Suprapubic skin (tissue), 4 donors: Measurements from ENCODE around the gene HLCS. TPM values are rescaled to one million over a fixed set of nuclear protein-coding genes. Genes with fewer than 3 reads are reported as not detected.

Experiments
- DNase-seq, 2 donors: peaks; one replicate each; pipeline ENCODE4 v3.0.0-alpha.2; 2019; ENCODE audit warnings: low spot score in 2 of 2
- H3K27ac ChIP-seq: fragments of 200-600 bp; sonication (generic); one replicate; pipeline ENCODE4 v1.5.1; 2019
- H3K27me3 ChIP-seq: fragments of 200-600 bp; sonication (generic); one replicate; pipeline ENCODE4 v1.5.1; 2019
- H3K36me3 ChIP-seq: fragments of 200-600 bp; sonication (generic); one replicate; pipeline ENCODE4 v1.5.1; 2019
- H3K4me1 ChIP-seq: fragments of 200-600 bp; sonication (generic); one replicate; pipeline ENCODE4 v1.5.1; 2019
- H3K4me3 ChIP-seq: fragments of 200-600 bp; sonication (generic); one replicate; pipeline ENCODE4 v1.5.1; 2019; ENCODE audit warnings: mild to moderate bottlenecking
- H3K9me3 ChIP-seq: fragments of 200-600 bp; sonication (generic); one replicate; pipeline ENCODE4 v1.5.1; 2019
- EP300 ChIP-seq: sonication (generic); formaldehyde crosslinking; IDR thresholded peaks from one replicate; pipeline ENCODE4 v1.6.1; 2017; ENCODE audit warnings: antibody characterized with exemption
- POLR2A ChIP-seq, 2 donors: fragments of 450-650 bp; IDR thresholded peaks; one replicate each; pipeline ENCODE4 v1.6.1; 2017; ENCODE audit warnings: antibody characterized with exemption in 2 of 2, mild to moderate bottlenecking in 2 of 2, moderate library complexity in 2 of 2
- POLR2AphosphoS5 ChIP-seq, 3 donors: sonication (generic); formaldehyde crosslinking; IDR thresholded peaks; one replicate each; pipeline ENCODE4 v1.6.1; 2017; ENCODE audit warnings: antibody characterized with exemption in 3 of 3
- WGBS: methylation state at CpG from one replicate; pipeline ENCODE4 v1.1.5; 2018; 5-methylcytosine and 5-hydroxymethylcytosine counted together
- total RNA-seq, 4 donors: library from RNA; depleted of rRNA; stranded (reverse); fragments of >200 nt; gene quantifications; one replicate each; pipeline ENCODE4 v1.1.0, GENCODE V29; 2016
- TF ChIP-seq, protein P1 (sequence below), 2 donors: fragments of 200-600 bp in 1 of 2; fragments of 450-650 bp in 1 of 2; sonication (generic) in 1 of 2; IDR thresholded peaks; one replicate each; pipeline ENCODE4 v1.5.1; 2016 to 2019; ENCODE audit warnings: antibody characterized with exemption in 2 of 2, mild to moderate bottlenecking in 1 of 2, moderate library complexity in 1 of 2

Gene HLCS
- total RNA-seq, 4 donors from 2014 or later, result 8.4 to 16.1 (median 11.5) TPM

DNA sequence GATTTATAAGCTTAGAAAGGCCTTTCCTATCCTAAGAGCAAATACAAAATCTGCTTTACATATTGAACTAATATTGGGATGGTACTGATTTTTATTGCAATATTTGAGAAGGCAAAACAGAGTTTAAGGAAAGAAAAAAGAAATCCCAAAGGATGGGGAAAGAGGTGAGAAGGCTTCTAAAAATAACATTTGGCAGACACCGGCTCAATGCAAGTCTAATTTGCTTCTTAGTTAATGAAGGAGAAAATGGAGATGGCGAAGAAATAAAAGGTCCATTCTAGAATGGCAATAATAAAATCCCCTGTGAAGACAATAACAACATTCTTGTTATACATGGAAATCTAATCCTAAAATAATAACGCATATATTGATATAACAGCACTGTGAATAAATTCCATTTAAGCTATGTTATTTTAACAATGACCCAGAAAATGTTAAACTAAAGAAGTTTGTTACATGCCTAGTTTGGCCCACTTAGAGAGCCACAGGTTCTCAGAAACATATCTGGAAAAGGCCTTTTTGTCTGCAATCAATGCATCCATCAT lies 117.7 kb downstream of the HLCS start:
- Histone ChIP-seq H3K9me3 (no peaks in the 10 kb centered on the region), H3K27ac (no peak overlapping the region), H3K36me3 (no peaks in the 10 kb centered on the region), H3K4me1 (peaks cover 3% of the 10 kb centered on the region), H3K4me3 (no peak overlapping the region), H3K27me3 (no peaks in the 10 kb centered on the region)
- DNase-seq, result no peak
- 94% methylated on average over 3 of the region's 3 CpGs for WGBS
- TF ChIP-seq, protein P1, sequence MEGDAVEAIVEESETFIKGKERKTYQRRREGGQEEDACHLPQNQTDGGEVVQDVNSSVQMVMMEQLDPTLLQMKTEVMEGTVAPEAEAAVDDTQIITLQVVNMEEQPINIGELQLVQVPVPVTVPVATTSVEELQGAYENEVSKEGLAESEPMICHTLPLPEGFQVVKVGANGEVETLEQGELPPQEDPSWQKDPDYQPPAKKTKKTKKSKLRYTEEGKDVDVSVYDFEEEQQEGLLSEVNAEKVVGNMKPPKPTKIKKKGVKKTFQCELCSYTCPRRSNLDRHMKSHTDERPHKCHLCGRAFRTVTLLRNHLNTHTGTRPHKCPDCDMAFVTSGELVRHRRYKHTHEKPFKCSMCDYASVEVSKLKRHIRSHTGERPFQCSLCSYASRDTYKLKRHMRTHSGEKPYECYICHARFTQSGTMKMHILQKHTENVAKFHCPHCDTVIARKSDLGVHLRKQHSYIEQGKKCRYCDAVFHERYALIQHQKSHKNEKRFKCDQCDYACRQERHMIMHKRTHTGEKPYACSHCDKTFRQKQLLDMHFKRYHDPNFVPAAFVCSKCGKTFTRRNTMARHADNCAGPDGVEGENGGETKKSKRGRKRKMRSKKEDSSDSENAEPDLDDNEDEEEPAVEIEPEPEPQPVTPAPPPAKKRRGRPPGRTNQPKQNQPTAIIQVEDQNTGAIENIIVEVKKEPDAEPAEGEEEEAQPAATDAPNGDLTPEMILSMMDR (IDR thresholded peaks at IDR 0.05), result no peak
- no peak for TF ChIP-seq POLR2A (IDR thresholded peaks at IDR 0.05)
- TF ChIP-seq POLR2AphosphoS5 (IDR thresholded peaks at IDR 0.05), result no peak
- no peak for TF ChIP-seq EP300

DNA sequence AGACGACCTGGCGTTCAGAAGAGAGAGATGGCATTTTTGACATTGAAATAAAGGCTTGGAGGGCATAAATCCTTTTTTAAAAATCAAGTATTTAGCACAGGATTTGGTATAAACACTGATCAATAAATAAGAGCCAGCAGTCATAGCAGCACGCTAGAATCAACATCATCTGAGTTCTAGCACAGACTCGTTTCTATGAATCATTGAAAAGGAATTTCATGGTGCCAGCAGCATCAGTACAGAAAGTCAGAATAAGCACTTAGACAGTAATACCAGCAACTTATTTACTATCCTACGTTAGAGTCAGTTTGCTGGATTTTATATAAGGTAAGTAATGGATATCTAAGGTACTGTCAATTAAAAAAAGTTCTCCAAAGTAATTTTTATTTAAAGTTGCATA lies 119.3 kb downstream of the HLCS start:
- DNase-seq, result no peak
- no peaks in the 10 kb centered on the region for H3K27me3 ChIP-seq
- peak overlapping the region; percentile 55 for H3K27ac ChIP-seq
- TF ChIP-seq POLR2A (IDR thresholded peaks at IDR 0.05) (no peak), POLR2AphosphoS5 (IDR thresholded peaks at IDR 0.05) (no peak), EP300 (no peak)
- TF ChIP-seq, protein P1 (IDR thresholded peaks at IDR 0.05), result no peak
- no peaks in the 10 kb centered on the region for H3K36me3 ChIP-seq
- peaks cover 3% of the 10 kb centered on the region for H3K4me1 ChIP-seq
- 27% methylated on average over 5 of the region's 5 CpGs for WGBS
- H3K4me3 ChIP-seq, result no peak overlapping the region
- no peaks in the 10 kb centered on the region for H3K9me3 ChIP-seq

DNA sequence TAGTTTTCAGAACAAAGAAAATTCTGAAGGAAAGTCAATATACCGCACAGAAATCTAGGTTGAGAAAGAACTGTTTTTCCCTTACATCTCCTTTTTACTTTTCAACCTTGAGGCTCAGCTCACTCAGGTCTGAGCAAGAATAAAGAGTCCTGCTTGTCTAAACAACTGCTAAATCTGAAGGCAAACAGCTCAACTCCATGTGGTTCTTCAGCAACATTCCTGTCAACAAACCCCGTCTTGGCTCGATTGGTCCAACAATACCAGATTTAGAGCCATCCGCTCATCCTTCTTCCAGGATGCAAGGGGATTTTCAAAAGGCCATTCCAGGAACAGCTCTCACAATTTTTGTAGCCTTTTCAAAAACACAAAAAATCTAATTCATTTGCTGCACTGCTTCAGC lies 119.8 kb downstream of the HLCS start:
- TF ChIP-seq POLR2AphosphoS5 (IDR thresholded peaks at IDR 0.05) (no peak), POLR2A (IDR thresholded peaks at IDR 0.05) (no peak), EP300 (no peak)
- TF ChIP-seq, protein P1 (IDR thresholded peaks at IDR 0.05), result no peak
- H3K4me3 ChIP-seq, result no peak overlapping the region
- no peaks in the 10 kb centered on the region for H3K36me3 ChIP-seq
- H3K9me3 ChIP-seq, result no peaks in the 10 kb centered on the region
- H3K27me3 ChIP-seq, result no peaks in the 10 kb centered on the region
- peak overlapping the region; percentile 55 for H3K27ac ChIP-seq
- peaks cover 3% of the 10 kb centered on the region for H3K4me1 ChIP-seq
- DNase-seq, result no peak
- 48% methylated on average over 4 of the region's 4 CpGs for WGBS

DNA sequence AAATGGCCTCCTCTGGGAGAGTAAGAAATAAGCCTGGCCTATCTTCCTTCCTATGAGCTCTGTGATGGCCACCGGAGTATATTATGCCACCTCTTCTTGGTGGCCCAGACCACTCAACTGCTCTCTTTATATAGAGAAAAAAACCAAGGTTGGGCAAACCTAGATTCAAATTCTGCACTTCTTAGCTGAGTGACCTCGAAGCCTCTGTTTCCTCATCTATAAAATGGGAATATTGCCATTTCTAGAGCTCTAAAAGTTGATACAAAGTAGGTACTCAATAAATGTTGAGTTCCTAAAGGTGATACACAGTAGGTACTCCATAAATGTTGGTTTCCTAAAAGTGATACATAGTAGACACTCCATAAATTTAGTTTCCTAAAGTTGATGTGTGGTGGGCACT lies 120.7 kb downstream of the HLCS start:
- Histone ChIP-seq H3K27me3 (no peaks in the 10 kb centered on the region), H3K9me3 (no peaks in the 10 kb centered on the region), H3K27ac (no peak overlapping the region), H3K4me3 (no peak overlapping the region), H3K4me1 (peaks cover 3% of the 10 kb centered on the region), H3K36me3 (no peaks in the 10 kb centered on the region)
- WGBS, result 89% methylated on average over 2 of the region's 2 CpGs
- DNase-seq, result no peak
- TF ChIP-seq EP300, result no peak
- no peak for TF ChIP-seq POLR2AphosphoS5 (IDR thresholded peaks at IDR 0.05)
- TF ChIP-seq POLR2A (IDR thresholded peaks at IDR 0.05), result no peak

DNA sequence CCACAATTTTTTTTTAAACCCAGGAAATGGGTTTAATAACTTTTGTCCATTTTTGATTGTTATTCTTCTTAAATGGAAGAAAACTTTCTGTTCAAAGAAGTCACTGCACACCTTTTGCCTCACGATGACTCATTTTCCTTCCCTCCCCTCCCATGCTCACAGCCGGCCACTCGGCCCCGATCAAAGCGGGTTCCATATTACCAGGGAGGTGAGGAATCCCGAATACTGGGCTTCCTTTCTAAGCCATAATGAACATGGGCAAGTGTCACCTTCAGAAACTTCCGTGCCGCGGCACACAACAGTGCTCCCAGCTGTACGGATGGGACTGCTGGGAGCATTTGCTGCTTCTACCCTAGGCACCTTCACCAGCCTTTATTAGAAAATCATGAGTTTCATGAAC lies 121.4 kb downstream of the HLCS start:
- no peaks in the 10 kb centered on the region for H3K36me3 ChIP-seq
- TF ChIP-seq POLR2A (IDR thresholded peaks at IDR 0.05), result no peak
- TF ChIP-seq EP300, result no peak
- TF ChIP-seq POLR2AphosphoS5 (IDR thresholded peaks at IDR 0.05), result no peak
- TF ChIP-seq, protein P1 (IDR thresholded peaks at IDR 0.05), result no peak
- peaks cover 3% of the 10 kb centered on the region for H3K4me1 ChIP-seq
- no peaks in the 10 kb centered on the region for H3K27me3 ChIP-seq
- no peak overlapping the region for H3K4me3 ChIP-seq
- H3K9me3 ChIP-seq, result no peaks in the 10 kb centered on the region
- 89% methylated on average over 10 of the region's 10 CpGs for WGBS
- H3K27ac ChIP-seq, result no peak overlapping the region
- no peak for DNase-seq

DNA sequence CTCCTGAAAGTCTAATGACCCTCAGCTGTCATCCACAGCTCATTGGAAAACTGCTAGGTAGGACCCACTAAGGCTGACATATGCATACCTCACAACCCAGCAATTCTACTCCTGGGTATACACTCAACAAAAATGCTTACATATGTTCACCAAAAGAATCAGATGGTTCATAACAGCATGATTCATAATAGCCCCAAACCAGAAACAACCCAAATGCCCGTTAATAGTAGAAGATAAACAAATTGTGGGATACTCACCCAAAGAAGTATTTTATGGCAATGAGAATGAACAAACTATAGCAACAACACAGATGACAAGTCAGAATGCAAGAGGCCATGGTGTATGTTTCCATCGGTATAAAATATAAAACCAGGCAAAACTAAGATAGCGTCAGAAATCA lies 124.6 kb downstream of the HLCS start:
- WGBS, result 87% methylated on average over 3 of the region's 3 CpGs
- no peak for DNase-seq

More for the DNA sequence above, 124.6 kb downstream of the HLCS start:
- H3K27me3 ChIP-seq, result no peaks in the 10 kb centered on the region
- no peaks in the 10 kb centered on the region for H3K9me3 ChIP-seq
- no peaks in the 10 kb centered on the region for H3K36me3 ChIP-seq
- no peaks in the 10 kb centered on the region for H3K4me1 ChIP-seq
- H3K27ac ChIP-seq, result no peak overlapping the region
- TF ChIP-seq EP300 (no peak), POLR2A (IDR thresholded peaks at IDR 0.05) (no peak), POLR2AphosphoS5 (IDR thresholded peaks at IDR 0.05) (no peak)
- TF ChIP-seq, protein P1 (IDR thresholded peaks at IDR 0.05), result no peak
- no peak overlapping the region for H3K4me3 ChIP-seq
